ENCODE measurements around the gene BOLA2B. TPM values are rescaled to one million over a fixed set of nuclear protein-coding genes. Genes with fewer than 3 reads are reported as not detected.

BOLA2B gene
- polyA plus RNA-seq, 1 of the 3 experiments (the other 2 are of a cell fraction): 726 TPM

Small RNA genes within 50 kb of the gene (small RNA-seq; reads per million reads assigned to genes)
- gene AC106782.4: 0 reads per million in 7 experiments

Other genes starting within 250 kb of the BOLA2B start
- 95.0 and 101 TPM in 2 replicates for gene TMEM219, start 231.6 kb downstream of the BOLA2B start, polyA plus RNA-seq (2012; rRNA removed)
- 21.9 and 23.1 TPM in 2 replicates for gene TAOK2, start 219.8 kb downstream of the BOLA2B start, polyA plus RNA-seq (2012; rRNA removed)
- 15.4 and 18.9 TPM in 2 replicates for gene HIRIP3, start 198.0 kb downstream of the BOLA2B start, polyA plus RNA-seq (2012; rRNA removed)
- 43.9 and 46.6 TPM in 2 replicates for gene INO80E, start 197.4 kb downstream of the BOLA2B start, polyA plus RNA-seq (2012; rRNA removed)
- gene DOC2A, start 182.6 kb downstream of the BOLA2B start, polyA plus RNA-seq (2012; rRNA removed): 10.3 and 10.4 TPM in 2 replicates
- not detected in 2 replicates for gene C16orf92, start 170.5 kb downstream of the BOLA2B start, polyA plus RNA-seq (2012; rRNA removed)
- 2.3 and 3.8 TPM in 2 replicates for gene TLCD3B, start 162.4 kb downstream of the BOLA2B start, polyA plus RNA-seq (2012; rRNA removed)
- 437 and 641 TPM in 2 replicates for gene ALDOA, start 127.9 kb downstream of the BOLA2B start, polyA plus RNA-seq (2012; rRNA removed)
- 325 and 339 TPM in 2 replicates for gene PPP4C, start 117.7 kb downstream of the BOLA2B start, polyA plus RNA-seq (2012; rRNA removed)
- gene TBX6, start 101.7 kb downstream of the BOLA2B start, polyA plus RNA-seq (2012; rRNA removed): 0.16 and 0.18 TPM in 2 replicates
- gene YPEL3, start 97.5 kb downstream of the BOLA2B start, polyA plus RNA-seq (2012; rRNA removed): 24.5 and 36.6 TPM in 2 replicates
- gene GDPD3, start 80.1 kb downstream of the BOLA2B start, polyA plus RNA-seq (2012; rRNA removed): 1.5 and 2.3 TPM in 2 replicates
- gene MAPK3, start 70.4 kb downstream of the BOLA2B start, polyA plus RNA-seq (2012; rRNA removed): 65.6 and 67.3 TPM in 2 replicates
- 13.0 and 13.5 TPM in 2 replicates for gene CORO1A, start 10.1 kb downstream of the BOLA2B start, polyA plus RNA-seq (2012; rRNA removed)
- gene SLX1A, start 209 bp upstream of the BOLA2B start, polyA plus RNA-seq (2012; rRNA removed): 45.0 and 68.8 TPM in 2 replicates
- 20.4 and 24.1 TPM in 2 replicates for gene SULT1A3, start 5.6 kb upstream of the BOLA2B start, polyA plus RNA-seq (2012; rRNA removed)
- 1.9 and 5.3 TPM in 2 replicates for gene NPIPB13, start 54.8 kb upstream of the BOLA2B start, polyA plus RNA-seq (2012; rRNA removed)
- gene CD2BP2, start 161.6 kb upstream of the BOLA2B start, polyA plus RNA-seq (2012; rRNA removed): 80.8 and 85.3 TPM in 2 replicates
- 15.7 and 20.5 TPM in 2 replicates for gene TBC1D10B, start 176.8 kb upstream of the BOLA2B start, polyA plus RNA-seq (2012; rRNA removed)
- gene MYL11, start 181.1 kb upstream of the BOLA2B start, polyA plus RNA-seq (2012; rRNA removed): 0.23 TPM in 1 of 2 replicates, not detected in the other
- gene SEPTIN1, start 188.9 kb upstream of the BOLA2B start, polyA plus RNA-seq (2012; rRNA removed): 0.13 and 0.25 TPM in 2 replicates
- gene ZNF48, start 201.8 kb upstream of the BOLA2B start, polyA plus RNA-seq (2012; rRNA removed): 7.9 and 8.8 TPM in 2 replicates
- gene ZNF771, start 213.9 kb upstream of the BOLA2B start, polyA plus RNA-seq (2012; rRNA removed): 20.4 and 21.7 TPM in 2 replicates
- 78.9 and 79.2 TPM in 2 replicates for gene DCTPP1, start 236.4 kb upstream of the BOLA2B start, polyA plus RNA-seq (2012; rRNA removed)

Data from SK-N-SH (cell line).